ENCODE results near the gene HNF4A.

Gene HNF4A

GRCh38 chr20:44437497-44437896 lies 82.0 kb downstream of the HNF4A start:
- no peak overlapping the region for H3K27ac ChIP-seq (ENCODE audit: low read length)
- no peak overlapping the region for H3K4me2 ChIP-seq (ENCODE audit: insufficient read depth, low read length)
- H4K20me1 ChIP-seq (ENCODE audit: insufficient read depth, low read length), result no peaks in the 10 kb centered on the region
- no peak overlapping the region for H3K4me3 ChIP-seq (ENCODE audit: low read depth in 1 of 2, low read length in 2 of 2)
- no peak overlapping the region for H3K9ac ChIP-seq (ENCODE audit: low read depth, low read length)
- H3K79me2 ChIP-seq (ENCODE audit: insufficient read depth, low read length), result no peaks in the 10 kb centered on the region
- ATAC-seq (ENCODE audit: insufficient read depth, low read depth) (no peak), DNase-seq (no peak)
- no peaks in the 10 kb centered on the region for H3K36me3 ChIP-seq (ENCODE audit: insufficient read depth, low read length)
- no peaks in the 10 kb centered on the region for H3K9me3 ChIP-seq (ENCODE audit: insufficient read depth, low read length, severe bottlenecking)
- peaks cover 3% of the 10 kb centered on the region for H3K27me3 ChIP-seq (ENCODE audit: insufficient read depth, low read length, poor library complexity)
- no peak for TF ChIP-seq EZH2 (IDR thresholded peaks at IDR 0.05; ENCODE audit: borderline replicate concordance, low read depth, low read length, severe bottlenecking)
- no peak for TF ChIP-seq CTCF (IDR thresholded peaks at IDR 0.05; ENCODE audit: borderline replicate concordance, extremely low read depth, low read length, poor library complexity, severe bottlenecking)
- H2AFZ ChIP-seq (ENCODE audit: low read depth, low read length), result no peak overlapping the region
- H3K4me1 ChIP-seq (ENCODE audit: insufficient read depth, low read length), result no peaks in the 10 kb centered on the region

- ATAC-seq (ENCODE audit: insufficient read depth, low read depth), result no peak
- no peaks in the 10 kb centered on the region for H3K4me1 ChIP-seq (ENCODE audit: insufficient read depth, low read length)
- no peak for DNase-seq
- H3K27me3 ChIP-seq (ENCODE audit: insufficient read depth, low read length, poor library complexity), result no peaks in the 10 kb centered on the region
- H4K20me1 ChIP-seq (ENCODE audit: insufficient read depth, low read length), result no peaks in the 10 kb centered on the region
- H3K4me3 ChIP-seq (ENCODE audit: low read depth in 1 of 2, low read length in 2 of 2), result no peak overlapping the region
- H3K9ac ChIP-seq (ENCODE audit: low read depth, low read length), result no peak overlapping the region
- no peak overlapping the region for H2AFZ ChIP-seq (ENCODE audit: low read depth, low read length)
- no peaks in the 10 kb centered on the region for H3K36me3 ChIP-seq (ENCODE audit: insufficient read depth, low read length)
- H3K9me3 ChIP-seq (ENCODE audit: insufficient read depth, low read length, severe bottlenecking), result no peaks in the 10 kb centered on the region
- TF ChIP-seq EZH2 (IDR thresholded peaks at IDR 0.05; ENCODE audit: borderline replicate concordance, low read depth, low read length, severe bottlenecking) (no peak), CTCF (IDR thresholded peaks at IDR 0.05; ENCODE audit: borderline replicate concordance, extremely low read depth, low read length, poor library complexity, severe bottlenecking) (no peak)
- H3K27ac ChIP-seq (ENCODE audit: low read length), result no peak overlapping the region
- H3K4me2 ChIP-seq (ENCODE audit: insufficient read depth, low read length), result no peak overlapping the region
- H3K79me2 ChIP-seq (ENCODE audit: insufficient read depth, low read length), result no peaks in the 10 kb centered on the region
Measured at GRCh38 chr20:44438782-44439181, 83.3 kb downstream of the HNF4A start.

GRCh38 chr20:44439318-44439717 lies 83.8 kb downstream of the HNF4A start:
- Histone ChIP-seq H3K4me2 (ENCODE audit: insufficient read depth, low read length) (no peak overlapping the region), H3K9me3 (ENCODE audit: insufficient read depth, low read length, severe bottlenecking) (no peaks in the 10 kb centered on the region)
- DNase-seq, result no peak

More at GRCh38 chr20:44439318-44439717, 83.8 kb downstream of the HNF4A start:
- Histone ChIP-seq H3K9ac (ENCODE audit: low read depth, low read length) (no peak overlapping the region), H3K4me3 (ENCODE audit: low read depth in 1 of 2, low read length in 2 of 2) (no peak overlapping the region), H3K79me2 (ENCODE audit: insufficient read depth, low read length) (no peaks in the 10 kb centered on the region), H3K27ac (ENCODE audit: low read length) (no peak overlapping the region), H3K27me3 (ENCODE audit: insufficient read depth, low read length, poor library complexity) (no peaks in the 10 kb centered on the region), H2AFZ (ENCODE audit: low read depth, low read length) (no peak overlapping the region), H3K4me1 (ENCODE audit: insufficient read depth, low read length) (no peaks in the 10 kb centered on the region), H3K36me3 (ENCODE audit: insufficient read depth, low read length) (no peaks in the 10 kb centered on the region), H4K20me1 (ENCODE audit: insufficient read depth, low read length) (no peaks in the 10 kb centered on the region)
- TF ChIP-seq EZH2 (IDR thresholded peaks at IDR 0.05; ENCODE audit: borderline replicate concordance, low read depth, low read length, severe bottlenecking), result no peak
- no peak for TF ChIP-seq CTCF (IDR thresholded peaks at IDR 0.05; ENCODE audit: borderline replicate concordance, extremely low read depth, low read length, poor library complexity, severe bottlenecking)
- no peak for ATAC-seq (ENCODE audit: insufficient read depth, low read depth)
